ENCODE measurements around the gene UNC13A. TPM values are rescaled to one million over a fixed set of nuclear protein-coding genes. Genes with fewer than 3 reads are reported as not detected.

Gene UNC13A
- total RNA-seq, 1 experiment from 2014 or later: 41.1 TPM

DNA sequence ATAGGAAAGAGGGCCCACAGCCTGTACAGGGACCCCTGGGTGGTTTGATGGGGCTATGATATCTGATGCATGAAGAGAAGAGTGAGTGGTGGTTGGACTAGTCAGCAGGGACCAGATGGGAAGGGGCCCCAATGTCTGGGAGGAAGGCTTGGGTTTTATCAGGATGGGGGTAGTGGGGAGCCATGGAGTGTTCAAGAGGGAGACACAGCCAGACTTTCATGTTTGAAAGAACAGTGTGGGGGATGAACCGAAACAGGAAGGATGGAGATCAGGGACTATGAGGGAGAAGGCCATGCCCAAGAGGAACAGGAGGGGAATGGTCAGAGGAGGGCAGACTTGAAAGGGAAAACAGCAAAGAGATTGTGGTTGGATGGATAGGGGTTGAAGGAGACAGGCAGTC, 63.1 kb downstream of the UNC13A start (continued):
- TF ChIP-seq, protein P1, sequence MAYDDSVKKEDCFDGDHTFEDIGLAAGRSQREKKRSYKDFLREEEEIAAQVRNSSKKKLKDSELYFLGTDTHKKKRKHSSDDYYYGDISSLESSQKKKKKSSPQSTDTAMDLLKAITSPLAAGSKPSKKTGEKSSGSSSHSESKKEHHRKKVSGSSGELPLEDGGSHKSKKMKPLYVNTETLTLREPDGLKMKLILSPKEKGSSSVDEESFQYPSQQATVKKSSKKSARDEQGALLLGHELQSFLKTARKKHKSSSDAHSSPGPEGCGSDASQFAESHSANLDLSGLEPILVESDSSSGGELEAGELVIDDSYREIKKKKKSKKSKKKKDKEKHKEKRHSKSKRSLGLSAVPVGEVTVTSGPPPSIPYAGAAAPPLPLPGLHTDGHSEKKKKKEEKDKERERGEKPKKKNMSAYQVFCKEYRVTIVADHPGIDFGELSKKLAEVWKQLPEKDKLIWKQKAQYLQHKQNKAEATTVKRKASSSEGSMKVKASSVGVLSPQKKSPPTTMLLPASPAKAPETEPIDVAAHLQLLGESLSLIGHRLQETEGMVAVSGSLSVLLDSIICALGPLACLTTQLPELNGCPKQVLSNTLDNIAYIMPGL (CRISPR knock-in tag; IDR thresholded peaks at IDR 0.05): no peak
- TF ChIP-seq ZNF396 (CRISPR knock-in tag; IDR thresholded peaks at IDR 0.05; ENCODE audit: borderline replicate concordance) (no peak), IRF2 (CRISPR knock-in tag; IDR thresholded peaks at IDR 0.05; ENCODE audit: borderline replicate concordance, low read depth) (no peak), GABPB1 (CRISPR knock-in tag; IDR thresholded peaks at IDR 0.05) (no peak), ZNF423 (CRISPR knock-in tag; IDR thresholded peaks at IDR 0.05) (no peak)
- TF ChIP-seq, protein P2, sequence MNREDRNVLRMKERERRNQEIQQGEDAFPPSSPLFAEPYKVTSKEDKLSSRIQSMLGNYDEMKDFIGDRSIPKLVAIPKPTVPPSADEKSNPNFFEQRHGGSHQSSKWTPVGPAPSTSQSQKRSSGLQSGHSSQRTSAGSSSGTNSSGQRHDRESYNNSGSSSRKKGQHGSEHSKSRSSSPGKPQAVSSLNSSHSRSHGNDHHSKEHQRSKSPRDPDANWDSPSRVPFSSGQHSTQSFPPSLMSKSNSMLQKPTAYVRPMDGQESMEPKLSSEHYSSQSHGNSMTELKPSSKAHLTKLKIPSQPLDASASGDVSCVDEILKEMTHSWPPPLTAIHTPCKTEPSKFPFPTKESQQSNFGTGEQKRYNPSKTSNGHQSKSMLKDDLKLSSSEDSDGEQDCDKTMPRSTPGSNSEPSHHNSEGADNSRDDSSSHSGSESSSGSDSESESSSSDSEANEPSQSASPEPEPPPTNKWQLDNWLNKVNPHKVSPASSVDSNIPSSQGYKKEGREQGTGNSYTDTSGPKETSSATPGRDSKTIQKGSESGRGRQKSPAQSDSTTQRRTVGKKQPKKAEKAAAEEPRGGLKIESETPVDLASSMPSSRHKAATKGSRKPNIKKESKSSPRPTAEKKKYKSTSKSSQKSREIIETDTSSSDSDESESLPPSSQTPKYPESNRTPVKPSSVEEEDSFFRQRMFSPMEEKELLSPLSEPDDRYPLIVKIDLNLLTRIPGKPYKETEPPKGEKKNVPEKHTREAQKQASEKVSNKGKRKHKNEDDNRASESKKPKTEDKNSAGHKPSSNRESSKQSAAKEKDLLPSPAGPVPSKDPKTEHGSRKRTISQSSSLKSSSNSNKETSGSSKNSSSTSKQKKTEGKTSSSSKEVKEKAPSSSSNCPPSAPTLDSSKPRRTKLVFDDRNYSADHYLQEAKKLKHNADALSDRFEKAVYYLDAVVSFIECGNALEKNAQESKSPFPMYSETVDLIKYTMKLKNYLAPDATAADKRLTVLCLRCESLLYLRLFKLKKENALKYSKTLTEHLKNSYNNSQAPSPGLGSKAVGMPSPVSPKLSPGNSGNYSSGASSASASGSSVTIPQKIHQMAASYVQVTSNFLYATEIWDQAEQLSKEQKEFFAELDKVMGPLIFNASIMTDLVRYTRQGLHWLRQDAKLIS (CRISPR knock-in tag; IDR thresholded peaks at IDR 0.05; ENCODE audit: borderline replicate concordance): no peak
- TF ChIP-seq, protein P3, sequence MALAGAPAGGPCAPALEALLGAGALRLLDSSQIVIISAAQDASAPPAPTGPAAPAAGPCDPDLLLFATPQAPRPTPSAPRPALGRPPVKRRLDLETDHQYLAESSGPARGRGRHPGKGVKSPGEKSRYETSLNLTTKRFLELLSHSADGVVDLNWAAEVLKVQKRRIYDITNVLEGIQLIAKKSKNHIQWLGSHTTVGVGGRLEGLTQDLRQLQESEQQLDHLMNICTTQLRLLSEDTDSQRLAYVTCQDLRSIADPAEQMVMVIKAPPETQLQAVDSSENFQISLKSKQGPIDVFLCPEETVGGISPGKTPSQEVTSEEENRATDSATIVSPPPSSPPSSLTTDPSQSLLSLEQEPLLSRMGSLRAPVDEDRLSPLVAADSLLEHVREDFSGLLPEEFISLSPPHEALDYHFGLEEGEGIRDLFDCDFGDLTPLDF (CRISPR knock-in tag; IDR thresholded peaks at IDR 0.05): no peak

DNA sequence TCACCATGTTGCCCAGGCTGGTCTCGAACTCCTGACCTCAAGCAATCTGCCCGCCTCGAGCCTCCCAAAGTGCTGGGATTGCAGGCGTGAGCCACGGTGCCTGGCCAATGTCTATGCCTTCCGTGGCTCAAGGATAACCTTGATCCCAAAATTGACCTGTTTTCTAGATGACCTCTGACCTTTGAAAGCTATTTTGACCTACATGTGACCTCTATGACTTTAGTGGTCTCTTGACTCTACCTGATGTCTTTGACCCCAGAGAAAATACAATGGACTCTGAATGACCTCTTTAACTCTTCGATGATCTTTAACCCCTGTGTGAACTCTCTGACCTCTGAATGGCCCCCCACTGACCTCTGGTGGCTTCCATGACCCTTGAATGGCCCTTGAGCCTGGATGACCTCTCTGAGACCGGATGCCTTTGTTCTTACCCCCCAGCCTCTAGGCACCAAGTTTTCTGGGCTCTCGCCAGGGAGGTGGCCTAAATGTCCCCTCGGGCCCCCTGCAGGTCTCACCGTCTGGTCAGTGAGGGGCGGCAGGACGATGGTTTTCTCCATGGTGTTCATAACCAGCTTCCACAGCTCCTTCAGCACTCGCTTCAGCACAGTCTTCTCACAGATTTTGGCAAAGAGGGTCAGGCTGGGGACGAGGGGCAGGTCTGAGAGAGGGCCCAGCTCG, 63.7 kb downstream of the UNC13A start:
- DNase-seq (ENCODE audit: low spot score) (no peak), ATAC-seq (no peak)
- Mint-ChIP-seq H3K36me3 (peaks cover 53% of the 10 kb centered on the region), H3K9me3 (peaks cover 4% of the 10 kb centered on the region), H3K4me3 (no peak overlapping the region), H3K27me3 (ENCODE audit: low read depth) (no peaks in the 10 kb centered on the region), H3K4me1 (no peaks in the 10 kb centered on the region), H3K27ac (no peak overlapping the region)
- ChIA-PET POLR2A (no interaction called here), CTCF (no interaction called here)
- TF ChIP-seq, protein P4, sequence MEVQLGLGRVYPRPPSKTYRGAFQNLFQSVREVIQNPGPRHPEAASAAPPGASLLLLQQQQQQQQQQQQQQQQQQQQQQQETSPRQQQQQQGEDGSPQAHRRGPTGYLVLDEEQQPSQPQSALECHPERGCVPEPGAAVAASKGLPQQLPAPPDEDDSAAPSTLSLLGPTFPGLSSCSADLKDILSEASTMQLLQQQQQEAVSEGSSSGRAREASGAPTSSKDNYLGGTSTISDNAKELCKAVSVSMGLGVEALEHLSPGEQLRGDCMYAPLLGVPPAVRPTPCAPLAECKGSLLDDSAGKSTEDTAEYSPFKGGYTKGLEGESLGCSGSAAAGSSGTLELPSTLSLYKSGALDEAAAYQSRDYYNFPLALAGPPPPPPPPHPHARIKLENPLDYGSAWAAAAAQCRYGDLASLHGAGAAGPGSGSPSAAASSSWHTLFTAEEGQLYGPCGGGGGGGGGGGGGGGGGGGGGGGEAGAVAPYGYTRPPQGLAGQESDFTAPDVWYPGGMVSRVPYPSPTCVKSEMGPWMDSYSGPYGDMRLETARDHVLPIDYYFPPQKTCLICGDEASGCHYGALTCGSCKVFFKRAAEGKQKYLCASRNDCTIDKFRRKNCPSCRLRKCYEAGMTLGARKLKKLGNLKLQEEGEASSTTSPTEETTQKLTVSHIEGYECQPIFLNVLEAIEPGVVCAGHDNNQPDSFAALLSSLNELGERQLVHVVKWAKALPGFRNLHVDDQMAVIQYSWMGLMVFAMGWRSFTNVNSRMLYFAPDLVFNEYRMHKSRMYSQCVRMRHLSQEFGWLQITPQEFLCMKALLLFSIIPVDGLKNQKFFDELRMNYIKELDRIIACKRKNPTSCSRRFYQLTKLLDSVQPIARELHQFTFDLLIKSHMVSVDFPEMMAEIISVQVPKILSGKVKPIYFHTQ (CRISPR knock-in tag; IDR thresholded peaks at IDR 0.05): no peak
- no peak for TF ChIP-seq TCF7 (CRISPR knock-in tag; IDR thresholded peaks at IDR 0.05; ENCODE audit: low read depth)
- no peak for TF ChIP-seq FOXK1 (CRISPR knock-in tag; IDR thresholded peaks at IDR 0.05)
- no peak for TF ChIP-seq ATF1 (CRISPR knock-in tag; IDR thresholded peaks at IDR 0.05)
- no peak for TF ChIP-seq ZNF671 (CRISPR knock-in tag; IDR thresholded peaks at IDR 0.05)
- TF ChIP-seq, protein P5, sequence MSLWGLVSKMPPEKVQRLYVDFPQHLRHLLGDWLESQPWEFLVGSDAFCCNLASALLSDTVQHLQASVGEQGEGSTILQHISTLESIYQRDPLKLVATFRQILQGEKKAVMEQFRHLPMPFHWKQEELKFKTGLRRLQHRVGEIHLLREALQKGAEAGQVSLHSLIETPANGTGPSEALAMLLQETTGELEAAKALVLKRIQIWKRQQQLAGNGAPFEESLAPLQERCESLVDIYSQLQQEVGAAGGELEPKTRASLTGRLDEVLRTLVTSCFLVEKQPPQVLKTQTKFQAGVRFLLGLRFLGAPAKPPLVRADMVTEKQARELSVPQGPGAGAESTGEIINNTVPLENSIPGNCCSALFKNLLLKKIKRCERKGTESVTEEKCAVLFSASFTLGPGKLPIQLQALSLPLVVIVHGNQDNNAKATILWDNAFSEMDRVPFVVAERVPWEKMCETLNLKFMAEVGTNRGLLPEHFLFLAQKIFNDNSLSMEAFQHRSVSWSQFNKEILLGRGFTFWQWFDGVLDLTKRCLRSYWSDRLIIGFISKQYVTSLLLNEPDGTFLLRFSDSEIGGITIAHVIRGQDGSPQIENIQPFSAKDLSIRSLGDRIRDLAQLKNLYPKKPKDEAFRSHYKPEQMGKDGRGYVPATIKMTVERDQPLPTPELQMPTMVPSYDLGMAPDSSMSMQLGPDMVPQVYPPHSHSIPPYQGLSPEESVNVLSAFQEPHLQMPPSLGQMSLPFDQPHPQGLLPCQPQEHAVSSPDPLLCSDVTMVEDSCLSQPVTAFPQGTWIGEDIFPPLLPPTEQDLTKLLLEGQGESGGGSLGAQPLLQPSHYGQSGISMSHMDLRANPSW (CRISPR knock-in tag; conservative IDR thresholded peaks at IDR 0.05; ENCODE audit: low read depth): no peak
- TF ChIP-seq ETV6 (CRISPR knock-in tag; IDR thresholded peaks at IDR 0.05): no peak
- no peak for TF ChIP-seq ZNF219 (CRISPR knock-in tag; IDR thresholded peaks at IDR 0.05; ENCODE audit: borderline replicate concordance)
- TF ChIP-seq, protein P6, sequence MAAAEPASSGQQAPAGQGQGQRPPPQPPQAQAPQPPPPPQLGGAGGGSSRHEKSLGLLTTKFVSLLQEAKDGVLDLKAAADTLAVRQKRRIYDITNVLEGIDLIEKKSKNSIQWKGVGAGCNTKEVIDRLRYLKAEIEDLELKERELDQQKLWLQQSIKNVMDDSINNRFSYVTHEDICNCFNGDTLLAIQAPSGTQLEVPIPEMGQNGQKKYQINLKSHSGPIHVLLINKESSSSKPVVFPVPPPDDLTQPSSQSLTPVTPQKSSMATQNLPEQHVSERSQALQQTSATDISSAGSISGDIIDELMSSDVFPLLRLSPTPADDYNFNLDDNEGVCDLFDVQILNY (CRISPR knock-in tag; IDR thresholded peaks at IDR 0.05): no peak
- TF ChIP-seq, protein P7, sequence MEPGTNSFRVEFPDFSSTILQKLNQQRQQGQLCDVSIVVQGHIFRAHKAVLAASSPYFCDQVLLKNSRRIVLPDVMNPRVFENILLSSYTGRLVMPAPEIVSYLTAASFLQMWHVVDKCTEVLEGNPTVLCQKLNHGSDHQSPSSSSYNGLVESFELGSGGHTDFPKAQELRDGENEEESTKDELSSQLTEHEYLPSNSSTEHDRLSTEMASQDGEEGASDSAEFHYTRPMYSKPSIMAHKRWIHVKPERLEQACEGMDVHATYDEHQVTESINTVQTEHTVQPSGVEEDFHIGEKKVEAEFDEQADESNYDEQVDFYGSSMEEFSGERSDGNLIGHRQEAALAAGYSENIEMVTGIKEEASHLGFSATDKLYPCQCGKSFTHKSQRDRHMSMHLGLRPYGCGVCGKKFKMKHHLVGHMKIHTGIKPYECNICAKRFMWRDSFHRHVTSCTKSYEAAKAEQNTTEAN (CRISPR knock-in tag; IDR thresholded peaks at IDR 0.05): no peak
- TF ChIP-seq CBFB (CRISPR knock-in tag; IDR thresholded peaks at IDR 0.05; ENCODE audit: low read depth): no peak
- TF ChIP-seq CREB1 (CRISPR knock-in tag; IDR thresholded peaks at IDR 0.05): no peak
- TF ChIP-seq SMAD4 (CRISPR knock-in tag; IDR thresholded peaks at IDR 0.05): no peak
- TF ChIP-seq JUN (CRISPR knock-in tag; IDR thresholded peaks at IDR 0.05): no peak
- no peak for TF ChIP-seq TEAD4 (CRISPR knock-in tag; IDR thresholded peaks at IDR 0.05)
- TF ChIP-seq IRF2 (CRISPR knock-in tag; IDR thresholded peaks at IDR 0.05; ENCODE audit: borderline replicate concordance, low read depth): no peak

Data from WTC11 (cell line).